HG03571 (cell line): ENCODE results near the gene C2CD2.

ENCODE experiments used
- ATAC-seq: cut with Tn5 transposase; IDR thresholded peaks from one replicate; pipeline ENCODE4 v1.9.1; 2021; ENCODE audit not compliant: unreplicated experiment

The C2CD2 gene

GRCh38 chr21:41869771-41870170 is 84.0 kb downstream of the C2CD2 start:
- ATAC-seq, result no peak

GRCh38 chr21:41868062-41868710 is 85.6 kb downstream of the C2CD2 start:
- peak; percentile 47 for ATAC-seq

GRCh38 chr21:41867313-41867712 is 86.5 kb downstream of the C2CD2 start:
- no peak for ATAC-seq

GRCh38 chr21:41866274-41866809 is 87.5 kb downstream of the C2CD2 start:
- ATAC-seq, result no peak

GRCh38 chr21:41865002-41865777 is 88.6 kb downstream of the C2CD2 start:
- ATAC-seq, result peak; percentile 46

GRCh38 chr21:41864311-41865001 is 89.4 kb downstream of the C2CD2 start:
- no peak for ATAC-seq

- no peak for ATAC-seq
Measured at GRCh38 chr21:41863439-41863740, 90.4 kb downstream of the C2CD2 start.

GRCh38 chr21:41861987-41862386 is 91.8 kb downstream of the C2CD2 start:
- ATAC-seq, result no peak

- ATAC-seq, result no peak
Measured at GRCh38 chr21:41861255-41861654, 92.6 kb downstream of the C2CD2 start.

GRCh38 chr21:41859297-41859980 is 94.4 kb downstream of the C2CD2 start:
- ATAC-seq, result no peak

GRCh38 chr21:41858466-41859296 is 95.1 kb downstream of the C2CD2 start:
- no peak for ATAC-seq

- no peak for ATAC-seq
Measured at GRCh38 chr21:41857771-41858300, 96.0 kb downstream of the C2CD2 start.

GRCh38 chr21:41856572-41856971 is 97.2 kb downstream of the C2CD2 start:
- ATAC-seq, result no peak

- no peak for ATAC-seq
Measured at GRCh38 chr21:41854426-41854995, 99.3 kb downstream of the C2CD2 start.

GRCh38 chr21:41852929-41853320 is 100.9 kb downstream of the C2CD2 start:
- ATAC-seq, result no peak

- no peak for ATAC-seq
Measured at GRCh38 chr21:41852151-41852928, 101.5 kb downstream of the C2CD2 start.

GRCh38 chr21:41851090-41851790 is 102.6 kb downstream of the C2CD2 start:
- no peak for ATAC-seq

- no peak for ATAC-seq
Measured at GRCh38 chr21:41850085-41850484, 103.7 kb downstream of the C2CD2 start.
